Hepatocyte (in vitro differentiated cells): ENCODE data around the gene CDK15. TPM values are rescaled to one million over a fixed set of nuclear protein-coding genes. Genes with fewer than 3 reads are reported as not detected.

Experiments
- DNase-seq: peaks from one replicate; pipeline ENCODE4 v3.0.0-alpha.2; 2016; ENCODE audit warnings: low spot score
- H2AFZ ChIP-seq: fragments of 200-600 bp; sonication (generic); 2 replicates; pipeline ENCODE4 v1.6.0; 2016; ENCODE audit warnings: antibody characterized with exemption, mild to moderate bottlenecking
- H3K27ac ChIP-seq: fragments of 200-600 bp; sonication (generic); 2 replicates; pipeline ENCODE4 v1.5.1; 2016; ENCODE audit warnings: mild to moderate bottlenecking
- H3K27me3 ChIP-seq: fragments of 200-600 bp; sonication (generic); 2 replicates; pipeline ENCODE4 v1.6.1; 2016
- H3K36me3 ChIP-seq: fragments of 200-600 bp; sonication (generic); replicated peaks from 2 replicates; pipeline ENCODE4 v1.5.1; 2016; ENCODE audit warnings: low read depth; ENCODE audit not compliant: insufficient read depth
- H3K4me1 ChIP-seq: fragments of 200-600 bp; sonication (generic); 2 replicates; pipeline ENCODE4 v1.5.1; 2016; ENCODE audit warnings: mild to moderate bottlenecking, moderate library complexity; ENCODE audit not compliant: insufficient read depth
- H3K4me2 ChIP-seq: fragments of 200-600 bp; sonication (generic); 2 replicates; pipeline ENCODE4 v1.6.0; 2016
- H3K4me3 ChIP-seq: fragments of 200-600 bp; sonication (generic); 2 replicates; pipeline ENCODE4 v1.5.1; 2016; ENCODE audit warnings: mild to moderate bottlenecking
- H3K79me2 ChIP-seq: fragments of 200-600 bp; sonication (generic); 2 replicates; pipeline ENCODE4 v1.6.0; 2017; ENCODE audit warnings: mild to moderate bottlenecking
- H3K9me2 ChIP-seq: fragments of 200-600 bp; sonication (generic); replicated peaks from 2 replicates; pipeline ENCODE4 v1.6.0; 2017; ENCODE audit warnings: mild to moderate bottlenecking; ENCODE audit not compliant: insufficient read depth
- H3K9me3 ChIP-seq: fragments of 200-600 bp; sonication (generic); 2 replicates; pipeline ENCODE4 v1.5.1; 2016; ENCODE audit warnings: low read depth, mild to moderate bottlenecking
- H4K20me1 ChIP-seq: fragments of 200-600 bp; sonication (generic); 2 replicates; pipeline ENCODE4 v1.6.0; 2016; ENCODE audit warnings: mild to moderate bottlenecking; ENCODE audit not compliant: insufficient read depth, poor library complexity, severe bottlenecking
- CTCF ChIP-seq: fragments of 200-600 bp; sonication (generic); IDR thresholded peaks from 2 replicates; pipeline ENCODE4 v1.5.1; 2016; ENCODE audit warnings: antibody characterized with exemption, mild to moderate bottlenecking; ENCODE audit not compliant: poor library complexity
- EZH2 ChIP-seq: fragments of 200-600 bp; sonication (generic); IDR thresholded peaks from 2 replicates; pipeline ENCODE4 v1.6.1; 2016; ENCODE audit warnings: antibody characterized with exemption, mild to moderate bottlenecking, borderline replicate concordance
- EZH2phosphoT487 ChIP-seq: fragments of 200-600 bp; sonication (generic); IDR thresholded peaks from one replicate; pipeline ENCODE4 v1.6.1; 2018; ENCODE audit warnings: antibody characterized with exemption, mild to moderate bottlenecking, low read depth, moderate library complexity; ENCODE audit not compliant: unreplicated experiment, severe bottlenecking
- WGBS: methylation state at CpG from one replicate; pipeline ENCODE4 v1.1.6; 2016; ENCODE audit warnings: low lambda C conversion rate; ENCODE audit errors: missing lambda C conversion rate; 5-methylcytosine and 5-hydroxymethylcytosine counted together
- polyA plus RNA-seq: library from polyadenylated mRNA; unstranded; fragments of >200 nt; fragmentation: Nextera tagmentation; extraction: Ambion mirVana; gene quantifications from 2 replicates; pipeline ENCODE4 v1.2.1, GENCODE V29; 2016
- total RNA-seq: library from RNA; depleted of rRNA; stranded (reverse); fragments of >200 nt; gene quantifications from 2 replicates; pipeline ENCODE4 v1.2.3, GENCODE V29; 2014

CDK15 gene
- total and polyA plus RNA-seq, 2 experiments from 2014 or later = 0.17 to 4.0 TPM

DNA sequence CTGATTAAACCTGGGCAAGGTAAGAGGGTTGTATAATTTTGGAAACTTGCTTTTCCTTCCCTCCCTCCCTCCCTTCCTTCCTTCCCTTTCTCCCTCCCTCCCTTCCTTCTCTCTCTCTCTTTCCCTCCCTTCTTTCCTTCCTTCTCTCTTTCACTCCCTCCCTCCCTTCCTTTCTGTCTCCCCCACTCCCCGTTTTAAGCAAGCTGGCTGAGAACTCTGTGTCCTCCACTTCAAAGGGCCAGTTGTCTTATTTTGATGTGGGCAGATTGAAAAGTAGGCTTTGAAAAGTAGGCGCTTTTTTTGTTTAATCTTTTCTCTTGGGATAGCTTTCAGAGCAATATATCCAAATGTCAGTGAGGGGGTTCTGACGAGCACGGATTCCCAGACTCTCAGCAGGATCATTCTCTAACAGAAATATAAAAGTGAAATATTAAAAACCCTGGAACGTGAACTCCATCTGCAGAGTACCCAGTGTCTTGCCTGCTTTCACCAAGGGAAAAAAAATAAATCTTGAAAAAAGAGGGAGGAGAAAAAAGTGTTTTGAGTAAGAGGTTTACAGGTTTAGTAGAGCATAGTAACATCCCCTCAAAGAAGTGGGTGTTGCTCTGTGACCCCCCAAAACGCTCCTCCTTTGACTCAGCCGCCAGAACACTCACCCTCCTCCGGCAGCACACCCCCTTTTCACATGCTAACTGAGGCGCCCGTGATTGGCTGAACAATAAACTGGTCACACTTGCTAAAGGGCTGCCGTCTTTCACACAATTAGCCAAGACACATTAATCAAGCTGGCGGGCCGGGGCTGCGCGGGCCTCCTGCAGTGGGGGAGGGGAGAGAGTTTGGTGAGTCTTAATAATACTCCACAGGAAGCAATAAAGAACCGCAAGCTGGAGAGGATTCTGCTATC is 52.2 kb downstream of the CDK15 start:
- Histone ChIP-seq H3K9me2 (no peaks in the 10 kb centered on the region), H3K36me3 (no peaks in the 10 kb centered on the region), H3K27ac (peak overlapping the region; percentile 33), H2AFZ (peak overlapping the region; percentile 22), H3K4me1 (peaks cover 15% of the 10 kb centered on the region), H3K4me3 (no peak overlapping the region), H4K20me1 (no peaks in the 10 kb centered on the region), H3K27me3 (no peaks in the 10 kb centered on the region), H3K4me2 (peak overlapping the region; percentile 69), H3K79me2 (no peaks in the 10 kb centered on the region), H3K9me3 (no peaks in the 10 kb centered on the region)
- TF ChIP-seq EZH2phosphoT487 (no peak), EZH2 (no peak), CTCF (no peak)
- peak; percentile 35 for DNase-seq
- 16% methylated on average over 16 of the region's 16 CpGs for WGBS

DNA sequence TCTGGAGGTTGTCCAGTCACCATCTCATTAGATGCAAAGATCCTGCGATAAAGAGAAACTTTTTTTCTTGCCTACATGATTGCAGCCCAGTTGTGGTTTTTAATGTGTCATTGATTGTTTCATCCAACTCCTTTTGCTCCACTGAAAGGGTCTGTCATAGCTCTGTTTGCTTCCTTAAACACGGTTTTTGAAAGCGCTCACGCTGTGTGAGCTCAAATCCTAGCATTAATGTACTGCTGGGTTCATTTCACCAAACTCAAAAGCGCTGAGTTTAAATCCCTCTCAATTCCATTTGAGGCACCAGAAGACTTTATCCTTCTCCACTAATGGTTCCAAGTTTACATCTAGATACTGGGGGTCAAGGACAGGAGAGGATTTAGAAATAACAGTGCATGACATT is 53.6 kb downstream of the CDK15 start:
- Histone ChIP-seq H3K27ac (peak overlapping the region; percentile 33), H3K4me1 (peaks cover 15% of the 10 kb centered on the region), H3K4me2 (peak overlapping the region; percentile 69), H3K9me2 (no peaks in the 10 kb centered on the region), H3K27me3 (no peaks in the 10 kb centered on the region), H2AFZ (no peak overlapping the region), H4K20me1 (no peaks in the 10 kb centered on the region), H3K36me3 (no peaks in the 10 kb centered on the region), H3K9me3 (no peaks in the 10 kb centered on the region), H3K79me2 (no peaks in the 10 kb centered on the region), H3K4me3 (no peak overlapping the region)
- no peak for DNase-seq
- TF ChIP-seq CTCF (no peak), EZH2phosphoT487 (no peak), EZH2 (no peak)
- WGBS = 59% methylated on average over 5 of the region's 5 CpGs

- Histone ChIP-seq H2AFZ (no peak overlapping the region), H3K4me3 (no peak overlapping the region), H4K20me1 (no peaks in the 10 kb centered on the region), H3K4me1 (peaks cover 15% of the 10 kb centered on the region), H3K9me2 (no peaks in the 10 kb centered on the region), H3K4me2 (peak overlapping the region; percentile 45), H3K36me3 (no peaks in the 10 kb centered on the region), H3K79me2 (no peaks in the 10 kb centered on the region), H3K9me3 (no peaks in the 10 kb centered on the region), H3K27ac (peak overlapping the region; percentile 58), H3K27me3 (no peaks in the 10 kb centered on the region)
- no peak for TF ChIP-seq EZH2phosphoT487
- no peak for TF ChIP-seq EZH2
- TF ChIP-seq CTCF = peak; percentile 87
- peak; percentile 84 for DNase-seq
- 11% methylated on average over 5 of the region's 5 CpGs for WGBS
Observed at GRCh38 chr2:201860636-201861066, 54.3 kb downstream of the CDK15 start.
